MCF 10A (cell line): ENCODE measurements around the gene GUCA1A. TPM values are rescaled to one million over a fixed set of nuclear protein-coding genes. Genes with fewer than 3 reads are reported as not detected.
"Not testable (repeated sequence)": the region's sequence is repeated elsewhere in the genome, so short reads cannot be mapped to it uniquely, and the experiment has no call there.

Experiments used
- BruUV-seq: library from RNA; stranded (reverse); fragments of 400-500 nt; replicated peaks from 2 replicates; lab custom pipeline; 2021; lab: Mats Ljungman, UMichigan
- CTCF ChIA-PET: fragments of 300-600 bp; sonication (Branson Sonifier 250); formaldehyde crosslinking; extraction: SDS; loops from one replicate; lab custom pipeline; 2021; ENCODE audit warnings: antibody characterized with exemption, inconsistent platforms; lab: Yijun Ruan, JAX
- POLR2A ChIA-PET: fragments of 300-600, 350-650 bp; sonication (Branson Sonifier 250); formaldehyde crosslinking; extraction: SDS; loops from one replicate; lab custom pipeline; 2020; ENCODE audit warnings: antibody characterized with exemption, inconsistent platforms; lab: Yijun Ruan, JAX
- DNase-seq: peaks from one replicate; pipeline ENCODE4 v3.0.0-alpha.2; 2018; ENCODE audit not compliant: unreplicated experiment
- H3K27ac Mint-ChIP-seq: one replicate; pipeline ENCODE4 v1.8.0; 2022; ENCODE audit warnings: mild to moderate bottlenecking, low read depth, mixed read lengths; ENCODE audit not compliant: unreplicated experiment
- H3K27me3 Mint-ChIP-seq: one replicate; pipeline ENCODE4 v1.8.0; 2022; ENCODE audit warnings: mixed read lengths; ENCODE audit not compliant: insufficient read depth, unreplicated experiment
- H3K36me3 Mint-ChIP-seq: one replicate; pipeline ENCODE4 v1.8.0; 2022; ENCODE audit warnings: mild to moderate bottlenecking, moderate library complexity, mixed read lengths; ENCODE audit not compliant: insufficient read depth, unreplicated experiment
- H3K4me1 Mint-ChIP-seq: one replicate; pipeline ENCODE4 v1.8.0; 2022; ENCODE audit warnings: mixed read lengths; ENCODE audit not compliant: insufficient read depth, unreplicated experiment
- H3K4me3 Mint-ChIP-seq: one replicate; pipeline ENCODE4 v1.8.0; 2022; ENCODE audit warnings: mild to moderate bottlenecking, moderate library complexity, mixed read lengths; ENCODE audit not compliant: unreplicated experiment
- H3K9me3 Mint-ChIP-seq: one replicate; pipeline ENCODE4 v1.8.0; 2022; ENCODE audit warnings: mixed read lengths; ENCODE audit not compliant: unreplicated experiment
- CTCF ChIP-seq: fragments of 200-600 bp; IDR thresholded peaks from one replicate; pipeline ENCODE4 v1.8.0; 2022; ENCODE audit warnings: antibody characterized with exemption, mild to moderate bottlenecking; ENCODE audit not compliant: unreplicated experiment
- intact Hi-C: fragments of 100-400 bp; cut with micrococcal nuclease; formaldehyde crosslinking; loops from 2 replicates; pipeline ENCODE4 v1.14.1; 2022
- total RNA-seq: library from RNA; stranded (reverse); gene quantifications from 2 replicates; pipeline ENCODE4 v1.2.3, GENCODE V29; 2022

The GUCA1A gene
- total RNA-seq, 1 experiment from 2014 or later: not detected

GRCh38 chr6:42199106-42199981, 26.2 kb downstream of the GUCA1A start:
- no peaks in the 10 kb centered on the region for H3K27me3 Mint-ChIP-seq
- intact Hi-C loops: no loop called here
- peaks cover 6% of the 10 kb centered on the region for H3K9me3 Mint-ChIP-seq
- peaks cover 11% of the 10 kb centered on the region for H3K36me3 Mint-ChIP-seq
- H3K4me3 Mint-ChIP-seq: no peak overlapping the region
- ChIA-PET POLR2A (interaction anchor here (0.6 to 1.3 kb wide), 2 partner anchors 26 to 258 kb away, joined by 3 to 5 read pairs; no protein-coding TSS in a partner anchor), CTCF (interaction anchor here (0.6 to 0.7 kb wide), 2 partner anchors 224 to 454 kb away, joined by 3 to 5 read pairs; no protein-coding TSS in a partner anchor)
- no peak for TF ChIP-seq CTCF
- H3K4me1 Mint-ChIP-seq: peaks cover 27% of the 10 kb centered on the region
- H3K27ac Mint-ChIP-seq: peak overlapping the region; percentile 33
- no TSS peak for BruUV-seq
- peak; percentile 44 for DNase-seq

- TF ChIP-seq CTCF: no peak
- Mint-ChIP-seq H3K9me3 (peaks cover 6% of the 10 kb centered on the region), H3K36me3 (peaks cover 13% of the 10 kb centered on the region), H3K27me3 (no peaks in the 10 kb centered on the region), H3K27ac (peak overlapping the region; percentile 33), H3K4me1 (peaks cover 27% of the 10 kb centered on the region), H3K4me3 (no peak overlapping the region)
- ChIA-PET POLR2A (interaction anchor here (0.6 to 1.3 kb wide), 3 partner anchors 25 to 259 kb away, joined by 3 to 5 read pairs (median 3); no protein-coding TSS in a partner anchor), CTCF (interaction anchor here (0.6 to 1.4 kb wide), 4 partner anchors 9 to 453 kb away, joined by 3 to 5 read pairs (median 3); no protein-coding TSS in a partner anchor)
- DNase-seq: peak; percentile 70
- intact Hi-C loops: no loop called here
- no TSS peak for BruUV-seq
Observed at GRCh38 chr6:42200035-42200434, 26.9 kb downstream of the GUCA1A start.

DNA sequence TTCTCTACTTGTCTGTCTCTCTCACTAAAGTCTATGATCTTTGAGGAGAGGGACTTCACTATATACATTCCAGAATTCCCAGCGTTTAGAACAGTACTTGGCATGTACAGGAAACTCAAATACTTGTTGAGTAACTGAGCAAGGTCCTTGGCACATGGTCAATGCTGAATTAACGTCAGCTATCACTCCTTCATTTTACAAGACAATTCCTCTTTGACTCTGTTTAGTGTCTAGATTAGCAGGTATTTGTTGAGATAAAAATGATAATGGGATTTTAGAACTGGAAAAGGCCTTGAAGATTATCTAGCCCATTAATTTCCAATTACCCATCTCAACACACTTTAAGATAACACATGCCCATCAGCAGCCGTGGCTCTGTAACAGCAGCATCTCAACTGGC, 28.2 kb downstream of the GUCA1A start:
- peaks cover 6% of the 10 kb centered on the region for H3K9me3 Mint-ChIP-seq
- CTCF ChIA-PET: interaction anchor here (0.7 to 1.4 kb wide), 3 partner anchors 11 to 64 kb away, joined by 3 to 4 read pairs (median 3); no protein-coding TSS in a partner anchor
- POLR2A ChIA-PET: interaction anchor here (0.8 to 1.3 kb wide), 2 partner anchors 13 to 150 kb away, joined by 3 to 4 read pairs; no protein-coding TSS in a partner anchor
- no peaks in the 10 kb centered on the region for H3K27me3 Mint-ChIP-seq
- DNase-seq: no peak
- no TSS peak for BruUV-seq
- H3K4me1 Mint-ChIP-seq: peaks cover 26% of the 10 kb centered on the region
- H3K27ac Mint-ChIP-seq: peak overlapping the region; percentile 28
- peaks cover 25% of the 10 kb centered on the region for H3K36me3 Mint-ChIP-seq
- no peak overlapping the region for H3K4me3 Mint-ChIP-seq
- intact Hi-C loops: no loop called here
- TF ChIP-seq CTCF: no peak

DNA sequence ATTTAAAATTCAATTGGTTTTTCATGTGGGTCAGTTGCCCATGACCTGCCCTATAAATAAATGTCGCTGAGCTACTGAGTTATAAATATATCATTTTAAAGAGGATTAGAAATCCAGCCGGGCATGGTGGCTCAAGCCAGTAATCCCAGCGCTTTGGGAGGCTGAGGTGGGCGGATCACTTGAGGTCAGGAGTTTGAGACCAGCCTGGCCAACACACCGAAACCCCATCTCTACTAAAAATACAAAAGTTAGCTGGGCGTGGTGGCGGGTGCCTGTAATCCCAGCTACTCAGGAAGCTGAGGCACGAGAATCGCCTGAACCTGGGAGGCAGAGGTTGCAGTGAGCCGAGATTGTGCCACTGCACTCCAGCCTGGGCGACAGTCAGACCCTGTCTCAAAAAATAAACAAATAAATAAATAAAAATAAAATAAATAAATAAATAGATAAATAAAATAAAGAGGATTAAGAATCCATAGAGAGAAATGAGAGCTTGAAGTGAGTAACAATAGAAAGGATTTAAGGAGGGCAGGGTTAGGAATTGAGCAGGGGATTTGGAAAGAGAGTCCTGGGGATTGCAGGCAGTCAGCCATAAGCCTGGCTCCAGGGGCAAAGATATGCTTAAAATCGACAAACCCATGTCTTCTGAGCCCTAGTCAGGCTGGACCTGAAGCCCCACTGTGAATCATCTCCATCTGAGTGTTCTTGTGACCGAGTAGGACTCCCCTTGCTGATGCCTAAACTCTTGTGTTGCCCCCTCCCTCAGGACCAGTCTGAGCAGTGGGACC, 29.2 kb downstream of the GUCA1A start:
- DNase-seq, intact Hi-C loops, H3K27ac Mint-ChIP-seq, BruUV-seq, H3K27me3 Mint-ChIP-seq, H3K4me3 Mint-ChIP-seq, H3K9me3 Mint-ChIP-seq: not testable (repeated sequence)
- H3K4me1 Mint-ChIP-seq: peaks cover 21% of the 10 kb centered on the region
- peaks cover 33% of the 10 kb centered on the region for H3K36me3 Mint-ChIP-seq
- ChIA-PET POLR2A (interaction anchor here (0.7 to 1.8 kb wide), 5 partner anchors 10 to 293 kb away, joined by 3 to 10 read pairs (median 3); no protein-coding TSS in a partner anchor), CTCF (interaction anchor here (0.9 to 1.4 kb wide), 5 partner anchors 9 to 345 kb away, joined by 3 to 7 read pairs (median 5); no protein-coding TSS in a partner anchor)
